NT2/D1 (cell line): ENCODE data around the gene XYLT1.

Experiments
- SUZ12 ChIP-seq: IDR thresholded peaks from 2 replicates; pipeline ENCODE4 v1.6.1; 2011; ENCODE audit not compliant: insufficient read length, insufficient read depth; ENCODE audit errors: extremely low read depth
- YY1 ChIP-seq: IDR thresholded peaks from 2 replicates; pipeline ENCODE4 v1.6.1; 2011; ENCODE audit not compliant: insufficient read length, insufficient read depth
- ZNF274 ChIP-seq: IDR thresholded peaks from 2 replicates; pipeline ENCODE4 v1.6.1; 2011; ENCODE audit warnings: mild to moderate bottlenecking, low read depth, low read length

DNA sequence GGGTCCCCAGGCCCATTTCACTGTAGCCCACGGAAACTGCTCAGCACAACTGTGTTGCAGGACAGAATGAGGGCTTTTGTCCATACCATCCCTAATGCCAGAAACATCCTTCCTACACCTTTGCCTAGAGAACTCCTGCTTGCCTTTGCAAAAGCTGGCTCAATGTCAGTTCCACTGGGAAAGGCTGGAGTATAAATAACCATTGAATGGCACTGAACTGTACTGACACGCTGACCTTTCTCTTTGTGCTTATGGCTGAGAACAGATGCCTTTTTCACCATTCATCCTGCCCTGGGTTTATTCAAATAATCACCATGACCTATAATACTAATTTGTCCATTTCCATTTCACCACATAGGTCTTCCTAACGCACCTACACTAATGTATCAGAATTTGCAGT lies 300.3 kb downstream of the XYLT1 start:
- TF ChIP-seq ZNF274, result no peak
- TF ChIP-seq YY1, result no peak
- TF ChIP-seq SUZ12, result no peak
